GM19193 (cell line): ENCODE results near the gene LMOD1.

Experiments used
- POLR2A ChIP-seq: IDR thresholded peaks from 4 replicates; pipeline ENCODE4 v1.6.1; 2011; ENCODE audit not compliant: insufficient read depth, insufficient read length; ENCODE audit errors: extremely low read depth

Gene LMOD1

GRCh38 chr1:201930803-201931202, 15.5 kb downstream of the LMOD1 start:
- no peak for TF ChIP-seq POLR2A

DNA sequence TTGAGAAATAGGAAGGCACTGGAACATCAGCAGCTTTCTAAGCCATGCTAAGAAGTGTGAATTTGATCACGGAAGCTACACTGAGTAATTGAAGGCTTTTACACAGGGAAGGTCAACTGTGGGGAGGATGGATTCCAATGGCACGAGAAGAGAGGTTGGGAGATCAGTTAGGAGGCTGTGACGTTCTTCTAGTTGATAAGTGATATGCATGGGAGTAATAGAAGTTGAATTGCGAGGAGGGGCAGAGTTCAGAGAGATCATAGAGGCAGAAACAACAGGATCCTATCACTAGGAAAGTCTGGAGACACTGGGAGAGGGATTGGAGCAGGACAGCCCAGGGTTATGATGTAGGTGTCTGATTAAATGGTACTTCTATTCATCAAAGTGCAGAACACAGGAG, 16.2 kb downstream of the LMOD1 start:
- no peak for TF ChIP-seq POLR2A

DNA sequence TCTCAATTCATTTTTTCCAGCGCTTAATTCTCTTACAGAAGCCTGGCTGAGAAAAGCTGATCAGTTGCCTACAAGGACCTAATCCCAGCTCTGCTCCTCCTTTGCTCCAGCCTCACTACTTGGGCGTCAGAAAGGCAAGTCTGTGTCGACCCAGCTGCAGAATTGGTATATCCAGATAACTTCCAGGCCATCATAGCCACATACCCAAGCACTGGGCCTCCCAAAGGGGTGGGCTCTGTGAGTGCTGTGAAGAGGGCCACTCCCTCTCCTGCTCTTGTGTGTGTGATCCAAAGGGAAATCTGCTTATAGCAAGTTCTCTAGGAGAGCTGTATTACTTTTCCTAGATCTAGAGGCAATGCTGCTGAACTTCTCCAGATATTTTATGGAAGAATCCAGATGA, 18.1 kb downstream of the LMOD1 start:
- no peak for TF ChIP-seq POLR2A

GRCh38 chr1:201925981-201926645, 20.2 kb downstream of the LMOD1 start:
- TF ChIP-seq POLR2A: no peak

GRCh38 chr1:201925301-201925567, 21.1 kb downstream of the LMOD1 start:
- TF ChIP-seq POLR2A: no peak

GRCh38 chr1:201921952-201922558, 24.3 kb downstream of the LMOD1 start:
- TF ChIP-seq POLR2A: no peak

GRCh38 chr1:201918343-201918742, 28.0 kb downstream of the LMOD1 start:
- TF ChIP-seq POLR2A: no peak

DNA sequence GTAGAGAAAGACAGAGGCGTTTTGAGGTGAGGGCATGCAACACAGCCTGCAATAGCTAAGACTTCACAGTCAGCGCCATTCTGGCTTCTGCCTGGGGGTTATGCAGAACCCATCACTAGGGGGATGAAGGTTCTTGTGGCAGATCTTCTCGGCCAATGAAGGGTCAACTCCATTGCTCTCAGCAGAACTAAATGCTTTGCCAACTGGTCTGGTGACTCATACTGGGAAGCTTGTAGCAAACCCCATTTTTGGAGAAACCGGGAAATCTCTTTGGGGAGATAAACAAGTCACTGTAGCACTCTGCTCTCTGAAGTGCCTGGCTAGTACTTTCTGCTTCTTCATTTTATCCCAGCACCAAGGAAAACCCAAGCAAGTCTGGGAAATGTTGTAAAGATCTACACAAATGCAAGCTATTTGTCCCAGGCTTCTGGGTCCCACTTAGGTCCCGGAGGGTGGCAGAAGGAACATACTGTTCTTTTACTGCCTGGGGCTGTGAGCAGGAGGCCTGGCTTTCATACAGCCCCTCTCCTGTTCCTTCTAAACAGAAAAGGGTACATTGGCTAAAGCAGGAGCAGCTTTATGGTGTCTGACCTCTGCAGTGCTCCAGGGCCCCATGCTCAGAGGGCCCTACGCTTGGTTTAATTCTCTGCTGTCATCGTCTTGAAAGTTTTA, 28.9 kb downstream of the LMOD1 start:
- no peak for TF ChIP-seq POLR2A

DNA sequence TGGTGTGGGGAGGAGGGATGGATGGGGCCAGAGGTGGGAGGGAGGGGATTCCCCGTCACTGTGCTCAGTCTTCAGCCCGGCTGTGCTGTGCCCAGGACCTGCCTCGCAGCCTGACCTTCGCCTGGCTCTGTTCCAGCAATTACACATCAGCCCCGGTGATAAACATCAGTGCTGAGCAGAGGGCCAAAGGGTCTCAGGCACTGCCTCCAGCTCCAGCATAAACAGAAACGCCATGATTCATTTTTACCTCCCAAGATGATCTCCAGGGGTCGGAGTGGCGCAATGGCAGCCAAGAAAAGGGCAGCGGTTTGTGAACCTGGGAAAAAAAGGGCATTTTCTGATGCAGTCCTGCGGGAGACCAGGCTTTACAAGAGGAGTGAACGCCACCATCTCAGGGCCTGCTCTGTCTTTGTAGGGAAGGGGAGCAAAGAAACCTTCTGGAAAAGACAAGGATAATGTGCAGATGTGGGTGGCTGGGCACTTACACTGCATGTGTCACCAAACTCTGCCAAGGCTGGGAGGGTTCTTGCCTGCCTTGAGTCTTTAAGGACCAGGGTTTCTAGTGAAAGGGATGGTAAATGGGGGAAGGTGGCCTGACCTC, 29.6 kb downstream of the LMOD1 start:
- no peak for TF ChIP-seq POLR2A

DNA sequence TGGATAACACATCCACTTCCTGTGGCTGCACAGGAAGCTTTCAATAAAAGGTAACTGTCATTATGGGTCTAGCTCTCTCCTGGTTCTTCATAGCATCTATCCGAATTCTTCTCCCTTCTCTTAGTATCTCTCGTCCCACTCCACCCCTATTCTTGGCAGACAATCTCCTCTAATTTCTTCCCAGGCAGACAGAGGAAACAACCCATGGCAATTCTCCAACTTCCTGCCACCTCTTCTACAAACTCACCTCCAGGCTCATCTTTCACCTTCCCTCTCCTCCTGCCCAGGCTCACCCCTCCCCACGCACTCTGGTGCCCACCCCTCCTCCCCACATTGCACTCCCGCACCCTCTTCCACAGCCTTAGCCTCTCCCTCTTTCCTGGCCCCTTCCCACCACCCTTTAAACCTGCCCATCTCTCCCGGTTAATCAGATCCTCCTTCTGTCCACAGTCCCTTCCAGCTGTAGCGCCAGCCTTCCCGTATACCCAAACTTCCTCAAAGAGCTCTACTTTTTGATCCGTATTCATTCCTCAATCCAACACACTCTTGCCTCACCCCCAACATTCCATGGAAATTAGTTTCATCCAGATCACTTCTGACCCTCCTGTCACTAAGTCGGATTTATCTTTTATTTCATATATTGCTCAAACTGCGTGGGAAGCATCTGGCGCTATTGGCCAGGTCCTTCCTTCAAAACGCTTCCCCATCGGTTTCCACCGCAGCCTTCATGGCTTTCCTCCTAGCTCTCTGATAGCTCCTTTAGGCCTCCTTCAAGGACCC, 31.7 kb downstream of the LMOD1 start:
- TF ChIP-seq POLR2A: no peak

DNA sequence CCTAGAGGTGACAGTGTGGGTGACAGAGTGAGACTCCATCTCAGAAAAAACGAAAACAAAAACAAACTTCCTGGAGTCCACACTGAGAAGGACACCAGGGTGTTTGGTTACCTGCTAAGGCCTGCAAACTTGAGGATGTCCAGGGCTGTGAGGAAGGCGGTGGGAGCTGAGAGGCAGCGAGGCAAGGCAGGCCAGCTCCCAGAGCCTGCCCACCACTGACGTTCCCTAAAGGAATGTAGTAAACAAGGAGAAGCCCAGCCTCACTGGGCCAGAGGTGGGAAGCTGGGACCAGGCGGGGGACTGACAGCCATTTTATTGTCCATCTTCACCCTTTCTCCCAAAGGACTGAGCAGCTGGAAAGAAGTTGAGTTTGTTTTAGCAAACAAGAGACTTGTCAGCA, 33.5 kb downstream of the LMOD1 start:
- TF ChIP-seq POLR2A: no peak

- no peak for TF ChIP-seq POLR2A
These were observed 34.3 kb downstream of the LMOD1 start for GRCh38 chr1:201911826-201912571.

DNA sequence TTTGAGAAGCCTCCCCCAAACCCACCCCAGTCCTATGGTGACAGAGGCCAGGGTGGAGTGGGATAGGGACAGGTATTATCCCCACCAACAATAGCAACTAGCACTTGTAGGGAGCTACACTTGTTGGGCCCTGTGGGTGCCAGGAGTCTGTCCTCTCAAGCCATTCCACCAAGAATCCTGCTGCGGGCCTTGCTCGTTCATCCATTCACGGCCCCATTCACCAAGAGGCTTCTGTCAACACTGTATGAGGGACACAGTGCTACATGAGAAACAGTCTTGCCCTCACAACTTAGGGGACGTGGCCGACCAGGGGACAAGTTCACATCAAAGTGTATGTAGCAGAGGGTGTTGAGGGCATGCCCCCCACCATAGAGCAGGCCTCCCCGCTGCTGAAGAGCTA, 38.7 kb downstream of the LMOD1 start:
- no peak for TF ChIP-seq POLR2A

DNA sequence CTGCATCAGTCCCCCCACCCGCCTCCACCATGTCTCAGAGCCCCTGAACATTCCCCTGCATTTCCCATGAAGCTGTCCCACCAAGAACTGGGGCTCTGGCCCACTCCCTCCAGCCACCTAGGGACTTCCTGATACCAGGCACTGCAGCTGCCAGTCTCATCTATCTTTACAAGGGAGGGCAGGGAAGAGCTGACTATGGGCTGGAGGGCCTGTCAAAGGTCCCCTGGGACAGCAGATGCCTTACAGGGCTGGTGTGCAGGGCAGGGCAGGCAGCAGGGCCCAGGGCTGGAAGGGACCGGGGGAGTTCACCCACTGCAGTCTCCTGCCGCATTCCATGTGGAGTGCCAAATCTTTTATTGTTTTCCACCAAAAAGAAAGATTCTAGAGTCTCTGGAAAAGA, 40.0 kb downstream of the LMOD1 start:
- TF ChIP-seq POLR2A: no peak
